Hepatocyte (in vitro differentiated cells): ENCODE measurements around the gene NUP214. TPM values are rescaled to one million over a fixed set of nuclear protein-coding genes. Genes with fewer than 3 reads are reported as not detected.

Source experiments
- DNase-seq: peaks from one replicate; pipeline ENCODE4 v3.0.0-alpha.2; 2016; ENCODE audit warnings: low spot score
- H2AFZ ChIP-seq: fragments of 200-600 bp; sonication (generic); 2 replicates; pipeline ENCODE4 v1.6.0; 2016; ENCODE audit warnings: antibody characterized with exemption, mild to moderate bottlenecking
- H3K27ac ChIP-seq: fragments of 200-600 bp; sonication (generic); 2 replicates; pipeline ENCODE4 v1.5.1; 2016; ENCODE audit warnings: mild to moderate bottlenecking
- H3K27me3 ChIP-seq: fragments of 200-600 bp; sonication (generic); 2 replicates; pipeline ENCODE4 v1.6.1; 2016
- H3K36me3 ChIP-seq: fragments of 200-600 bp; sonication (generic); replicated peaks from 2 replicates; pipeline ENCODE4 v1.5.1; 2016; ENCODE audit warnings: low read depth; ENCODE audit not compliant: insufficient read depth
- H3K4me1 ChIP-seq: fragments of 200-600 bp; sonication (generic); 2 replicates; pipeline ENCODE4 v1.5.1; 2016; ENCODE audit warnings: mild to moderate bottlenecking, moderate library complexity; ENCODE audit not compliant: insufficient read depth
- H3K4me2 ChIP-seq: fragments of 200-600 bp; sonication (generic); 2 replicates; pipeline ENCODE4 v1.6.0; 2016
- H3K4me3 ChIP-seq: fragments of 200-600 bp; sonication (generic); 2 replicates; pipeline ENCODE4 v1.5.1; 2016; ENCODE audit warnings: mild to moderate bottlenecking
- H3K79me2 ChIP-seq: fragments of 200-600 bp; sonication (generic); 2 replicates; pipeline ENCODE4 v1.6.0; 2017; ENCODE audit warnings: mild to moderate bottlenecking
- H3K9me2 ChIP-seq: fragments of 200-600 bp; sonication (generic); replicated peaks from 2 replicates; pipeline ENCODE4 v1.6.0; 2017; ENCODE audit warnings: mild to moderate bottlenecking; ENCODE audit not compliant: insufficient read depth
- H3K9me3 ChIP-seq: fragments of 200-600 bp; sonication (generic); 2 replicates; pipeline ENCODE4 v1.5.1; 2016; ENCODE audit warnings: low read depth, mild to moderate bottlenecking
- H4K20me1 ChIP-seq: fragments of 200-600 bp; sonication (generic); 2 replicates; pipeline ENCODE4 v1.6.0; 2016; ENCODE audit warnings: mild to moderate bottlenecking; ENCODE audit not compliant: insufficient read depth, poor library complexity, severe bottlenecking
- CTCF ChIP-seq: fragments of 200-600 bp; sonication (generic); IDR thresholded peaks from 2 replicates; pipeline ENCODE4 v1.5.1; 2016; ENCODE audit warnings: antibody characterized with exemption, mild to moderate bottlenecking; ENCODE audit not compliant: poor library complexity
- EZH2 ChIP-seq: fragments of 200-600 bp; sonication (generic); IDR thresholded peaks from 2 replicates; pipeline ENCODE4 v1.6.1; 2016; ENCODE audit warnings: antibody characterized with exemption, mild to moderate bottlenecking, borderline replicate concordance
- EZH2phosphoT487 ChIP-seq: fragments of 200-600 bp; sonication (generic); IDR thresholded peaks from one replicate; pipeline ENCODE4 v1.6.1; 2018; ENCODE audit warnings: antibody characterized with exemption, mild to moderate bottlenecking, low read depth, moderate library complexity; ENCODE audit not compliant: unreplicated experiment, severe bottlenecking
- WGBS: methylation state at CpG from one replicate; pipeline ENCODE4 v1.1.6; 2016; ENCODE audit warnings: low lambda C conversion rate; ENCODE audit errors: missing lambda C conversion rate; 5-methylcytosine and 5-hydroxymethylcytosine counted together
- polyA plus RNA-seq: library from polyadenylated mRNA; unstranded; fragments of >200 nt; fragmentation: Nextera tagmentation; extraction: Ambion mirVana; gene quantifications from 2 replicates; pipeline ENCODE4 v1.2.1, GENCODE V29; 2016
- total RNA-seq: library from RNA; depleted of rRNA; stranded (reverse); fragments of >200 nt; gene quantifications from 2 replicates; pipeline ENCODE4 v1.2.3, GENCODE V29; 2014

The NUP214 gene
- total RNA-seq (18.1 and 28.5 TPM in 2 replicates), polyA plus RNA-seq (13.7 and 16.5 TPM in 2 replicates)

DNA sequence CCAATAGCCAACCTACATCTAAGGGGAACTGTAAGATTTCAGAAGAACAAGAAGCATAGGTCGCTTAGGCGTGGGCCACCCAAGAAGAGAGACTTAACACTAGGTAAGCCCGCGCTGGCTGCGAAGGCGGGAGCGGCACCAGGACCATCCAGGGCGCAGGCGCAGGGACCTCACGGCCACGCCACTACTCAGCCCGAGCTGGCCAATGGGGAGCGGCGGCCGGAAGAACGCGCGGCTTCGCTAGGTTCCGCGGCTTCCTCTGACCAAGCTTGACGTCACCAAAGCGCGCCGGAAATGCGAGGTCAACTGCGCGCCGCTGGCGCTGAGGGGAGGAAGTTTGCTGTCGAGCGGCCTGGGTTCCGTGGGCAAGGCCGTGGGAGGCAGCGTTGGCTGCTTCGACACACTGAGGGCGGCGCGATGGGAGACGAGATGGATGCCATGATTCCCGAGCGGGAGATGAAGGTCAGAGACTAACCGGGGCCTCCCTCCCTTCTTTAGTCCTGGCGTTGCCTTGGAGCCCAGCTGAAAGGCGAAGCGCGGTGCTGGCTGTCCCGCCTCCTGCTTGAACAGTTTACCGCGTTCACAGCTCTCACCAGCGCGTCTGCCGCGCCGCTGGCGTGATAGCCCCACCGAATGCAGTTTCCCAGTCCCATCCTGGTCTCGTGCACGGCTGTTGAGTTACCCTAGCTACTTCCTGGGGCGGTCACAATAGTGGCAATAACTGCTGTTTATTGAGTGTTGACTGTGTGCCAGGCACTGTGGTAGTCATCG is at the start of gene NUP214:
Gene NUP214, plus strand, starts transcription at position 299 of the 771 bp plus-strand sequence. Its CDS starts 119 bp downstream, at position 418.
- Histone ChIP-seq H3K79me2 (peaks cover 31% of the 10 kb centered on the region), H3K36me3 (peaks cover 5% of the 10 kb centered on the region), H3K4me3 (peak within 1 kb of the TSS; percentile 66), H3K4me2 (peak within 1 kb of the TSS; percentile 98), H4K20me1 (no peaks in the 10 kb centered on the region), H3K9me2 (no peaks in the 10 kb centered on the region), H3K9me3 (no peaks in the 10 kb centered on the region), H3K4me1 (peaks cover 15% of the 10 kb centered on the region), H3K27me3 (no peaks in the 10 kb centered on the region), H3K27ac (peak within 1 kb of the TSS; percentile 93), H2AFZ (peak within 1 kb of the TSS; percentile 84)
- WGBS: 1% methylated on average over 60 of the region's 61 CpGs
- TF ChIP-seq EZH2phosphoT487 (no peak), CTCF (no peak), EZH2 (no peak)
- DNase-seq: peak; percentile 99

- TF ChIP-seq CTCF (no peak), EZH2 (no peak), EZH2phosphoT487 (no peak)
- Histone ChIP-seq H3K27me3 (no peaks in the 10 kb centered on the region), H2AFZ (no peak overlapping the region), H3K36me3 (no peaks in the 10 kb centered on the region), H3K27ac (no peak overlapping the region), H3K4me2 (no peak overlapping the region), H3K9me2 (no peaks in the 10 kb centered on the region), H3K79me2 (no peaks in the 10 kb centered on the region), H3K9me3 (no peaks in the 10 kb centered on the region), H3K4me3 (no peak overlapping the region), H4K20me1 (no peaks in the 10 kb centered on the region), H3K4me1 (no peaks in the 10 kb centered on the region)
- WGBS: 89% methylated on average over 15 of the region's 15 CpGs
- DNase-seq: no peak
Measured at GRCh38 chr9:131076347-131077195, 48.8 kb upstream of the NUP214 start.

- Histone ChIP-seq H3K36me3 (no peaks in the 10 kb centered on the region), H3K4me3 (no peak overlapping the region), H3K4me2 (no peak overlapping the region), H3K27me3 (no peaks in the 10 kb centered on the region), H2AFZ (no peak overlapping the region), H3K9me3 (no peaks in the 10 kb centered on the region), H3K9me2 (no peaks in the 10 kb centered on the region), H3K27ac (no peak overlapping the region), H4K20me1 (no peaks in the 10 kb centered on the region), H3K79me2 (no peaks in the 10 kb centered on the region), H3K4me1 (no peaks in the 10 kb centered on the region)
- WGBS: 94% methylated on average over 17 of the region's 17 CpGs
- no peak for DNase-seq
- TF ChIP-seq EZH2 (no peak), CTCF (no peak), EZH2phosphoT487 (no peak)
Measured at GRCh38 chr9:131078427-131079366, 46.7 kb upstream of the NUP214 start.
